LHCN-M2 (cell line): Measurements from ENCODE around the gene JOSD2. TPM values are rescaled to one million over a fixed set of nuclear protein-coding genes. Genes with fewer than 3 reads are reported as not detected.

Experiments
- DNase-seq: peaks from one replicate; pipeline ENCODE4 v3.0.0-alpha.2; 2012; ENCODE audit warnings: low read depth
- total RNA-seq: library from RNA; depleted of rRNA; stranded (reverse); fragments of >200 nt; gene quantifications from 2 replicates; pipeline ENCODE4 v1.2.3, GENCODE V29; 2014

Gene JOSD2
- total RNA-seq, 1 experiment from 2014 or later: 47.3 TPM

GRCh38 chr19:50514346-50515167 lies 3.6 kb upstream of the JOSD2 start:
- DNase-seq: no peak

- no peak for DNase-seq
Observed at GRCh38 chr19:50513746-50514345, 2.9 kb upstream of the JOSD2 start, which contains the start of gene ASPDH. Gene ASPDH (minus strand): TSS chr19:50513913. CDS start chr19:50513823, 90 bp downstream.

- DNase-seq: no peak
Observed at GRCh38 chr19:50512999-50513745, 2.2 kb upstream of the JOSD2 start.

GRCh38 chr19:50512112-50512998 lies 1.4 kb upstream of the JOSD2 start:
- DNase-seq: no peak

- no peak for DNase-seq
Observed at GRCh38 chr19:50510700-50511068, 307 bp downstream of the JOSD2 start.

GRCh38 chr19:50510121-50510670 lies 795 bp downstream of the JOSD2 start:
- no peak for DNase-seq

GRCh38 chr19:50509366-50509765 lies 1.6 kb downstream of the JOSD2 start:
- no peak for DNase-seq

GRCh38 chr19:50508843-50509190 lies 2.2 kb downstream of the JOSD2 start:
- DNase-seq: no peak

GRCh38 chr19:50507376-50507775 lies 3.6 kb downstream of the JOSD2 start:
- DNase-seq: no peak

- no peak for DNase-seq
Observed at GRCh38 chr19:50506700-50507099, 4.3 kb downstream of the JOSD2 start.

- no peak for DNase-seq
Observed at GRCh38 chr19:50505856-50506611, 5.0 kb downstream of the JOSD2 start.

GRCh38 chr19:50501568-50502475 lies 9.2 kb downstream of the JOSD2 start:
- no peak for DNase-seq

- DNase-seq: no peak
Observed at GRCh38 chr19:50501186-50501567, 9.8 kb downstream of the JOSD2 start.

- no peak for DNase-seq
Observed at GRCh38 chr19:50500753-50501151, 10.2 kb downstream of the JOSD2 start.

- DNase-seq: peak; percentile 71
Observed at GRCh38 chr19:50500060-50500752, 10.8 kb downstream of the JOSD2 start.

- no peak for DNase-seq
Observed at GRCh38 chr19:50498219-50499056, 12.6 kb downstream of the JOSD2 start.

GRCh38 chr19:50497022-50497405 lies 14.0 kb downstream of the JOSD2 start:
- no peak for DNase-seq
